ENCODE results near the gene ZNF423. TPM values are rescaled to one million over a fixed set of nuclear protein-coding genes. Genes with fewer than 3 reads are reported as not detected.

Gene ZNF423
- total RNA-seq, 4 donors from 2014 or later, result 7.0 to 19.7 (median 8.4) TPM

DNA sequence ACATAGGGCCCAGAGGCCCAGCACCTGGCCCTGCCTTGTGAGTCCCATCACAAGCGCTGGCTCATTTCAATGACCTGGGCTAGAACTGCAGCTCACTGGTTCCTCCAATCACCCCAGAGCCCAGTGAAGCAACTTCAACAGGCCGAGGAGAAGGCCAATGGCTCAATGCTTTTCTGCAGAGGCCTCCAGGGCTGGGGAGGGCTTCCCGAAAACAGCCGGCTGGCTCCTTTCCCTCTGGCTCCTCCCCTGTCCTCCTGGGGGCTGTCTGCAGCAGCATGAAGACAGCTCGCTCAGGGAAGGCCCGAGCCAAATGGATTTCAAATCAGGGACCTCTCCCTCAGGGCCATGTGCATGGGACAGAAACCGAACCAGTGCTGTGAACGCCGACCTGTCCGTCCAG, 121.6 kb downstream of the ZNF423 start:
- ATAC-seq, result peak; percentile 35
- Histone ChIP-seq H3K4me1 (no peaks in the 10 kb centered on the region), H3K36me3 (peaks cover 0 to 11% of the 10 kb centered on the region in 2 donors), H3K27me3 (no peaks in the 10 kb centered on the region), H3K4me3 (no peak overlapping the region), H3K27ac (no peak overlapping the region), H3K9me3 (peaks cover 0 to 13% (median 0%) of the 10 kb centered on the region in 3 donors)
- WGBS, 2 donors (ENCODE audit: low coverage in 1 of 2), result 60% methylated on average over 4 of the region's 10 CpGs
- TF ChIP-seq EP300 (IDR thresholded peaks at IDR 0.05) (no peak), POLR2AphosphoS5 (IDR thresholded peaks at IDR 0.05) (no peak), POLR2A (IDR thresholded peaks at IDR 0.05) (no peak)
- TF ChIP-seq, protein P1, sequence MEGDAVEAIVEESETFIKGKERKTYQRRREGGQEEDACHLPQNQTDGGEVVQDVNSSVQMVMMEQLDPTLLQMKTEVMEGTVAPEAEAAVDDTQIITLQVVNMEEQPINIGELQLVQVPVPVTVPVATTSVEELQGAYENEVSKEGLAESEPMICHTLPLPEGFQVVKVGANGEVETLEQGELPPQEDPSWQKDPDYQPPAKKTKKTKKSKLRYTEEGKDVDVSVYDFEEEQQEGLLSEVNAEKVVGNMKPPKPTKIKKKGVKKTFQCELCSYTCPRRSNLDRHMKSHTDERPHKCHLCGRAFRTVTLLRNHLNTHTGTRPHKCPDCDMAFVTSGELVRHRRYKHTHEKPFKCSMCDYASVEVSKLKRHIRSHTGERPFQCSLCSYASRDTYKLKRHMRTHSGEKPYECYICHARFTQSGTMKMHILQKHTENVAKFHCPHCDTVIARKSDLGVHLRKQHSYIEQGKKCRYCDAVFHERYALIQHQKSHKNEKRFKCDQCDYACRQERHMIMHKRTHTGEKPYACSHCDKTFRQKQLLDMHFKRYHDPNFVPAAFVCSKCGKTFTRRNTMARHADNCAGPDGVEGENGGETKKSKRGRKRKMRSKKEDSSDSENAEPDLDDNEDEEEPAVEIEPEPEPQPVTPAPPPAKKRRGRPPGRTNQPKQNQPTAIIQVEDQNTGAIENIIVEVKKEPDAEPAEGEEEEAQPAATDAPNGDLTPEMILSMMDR (IDR thresholded peaks at IDR 0.05), result no peak

DNA sequence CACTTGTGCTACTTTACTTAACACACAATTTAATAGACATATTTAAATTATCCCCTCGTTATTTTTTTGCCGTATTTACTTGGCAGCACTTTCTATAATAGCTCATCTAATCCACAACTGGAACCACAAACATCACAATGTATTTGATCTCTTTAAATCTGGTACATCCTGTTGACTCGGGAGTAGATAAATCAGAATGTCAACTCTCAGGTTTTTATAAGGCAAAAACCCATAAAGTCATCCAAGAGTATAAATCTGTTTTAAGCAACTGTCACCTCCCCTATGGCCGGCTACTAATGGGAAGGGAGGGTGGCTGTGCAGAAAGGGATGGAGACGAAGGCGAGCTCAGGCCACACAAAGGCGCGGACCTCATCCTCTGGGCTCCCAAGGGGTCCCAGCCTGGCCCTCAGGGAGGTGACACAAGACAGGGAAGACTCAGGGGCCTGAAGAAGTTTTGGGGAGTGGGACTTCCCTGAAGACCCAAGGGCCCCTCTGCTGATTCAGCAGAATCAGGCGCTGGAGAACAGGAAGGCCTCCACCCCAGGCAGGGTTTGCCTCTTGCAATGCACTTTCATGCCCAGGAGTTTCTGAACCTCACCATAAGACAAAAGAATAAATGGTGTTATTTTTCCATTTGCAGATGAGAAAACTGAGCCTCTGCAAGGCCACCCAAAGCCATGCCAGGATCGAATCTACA, 122.5 kb downstream of the ZNF423 start:
- peaks cover 0 to 19% of the 10 kb centered on the region in 2 donors for H3K36me3 ChIP-seq
- H3K4me1 ChIP-seq, result no peaks in the 10 kb centered on the region
- peaks cover 0 to 15% (median 0%) of the 10 kb centered on the region in 3 donors for H3K9me3 ChIP-seq
- no peak overlapping the region for H3K27ac ChIP-seq
- H3K4me3 ChIP-seq, result no peak overlapping the region
- ATAC-seq, result no peak
- no peaks in the 10 kb centered on the region for H3K27me3 ChIP-seq
- WGBS, 2 donors (ENCODE audit: low coverage in 1 of 2), result 75 to 85% methylated on average over 5 to 9 of the region's 10 CpGs
- TF ChIP-seq, protein P1 (IDR thresholded peaks at IDR 0.05), result no peak
- TF ChIP-seq POLR2A (IDR thresholded peaks at IDR 0.05) (no peak), POLR2AphosphoS5 (IDR thresholded peaks at IDR 0.05) (no peak), EP300 (IDR thresholded peaks at IDR 0.05) (no peak)

DNA sequence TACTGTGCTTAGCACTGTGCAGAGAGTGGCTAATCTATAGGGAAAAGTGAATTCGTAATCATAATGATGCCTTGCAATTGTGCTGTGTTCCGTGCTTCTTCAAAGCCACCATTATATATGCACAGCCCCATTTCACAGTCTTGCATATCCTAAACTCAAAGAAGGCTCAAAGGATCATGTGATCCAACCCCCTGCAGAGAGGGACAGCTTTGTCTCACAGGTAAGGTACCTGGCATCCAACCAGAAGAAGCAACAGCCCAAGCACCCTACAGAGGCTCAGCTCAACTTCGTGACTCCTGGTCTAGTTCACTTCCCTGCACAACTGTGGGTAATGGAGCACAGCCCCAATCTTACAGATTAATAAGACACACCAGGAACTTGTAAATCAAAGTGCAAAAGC, 124.0 kb downstream of the ZNF423 start:
- Histone ChIP-seq H3K4me1 (no peaks in the 10 kb centered on the region), H3K27ac (no peak overlapping the region), H3K9me3 (peaks cover 0 to 15% (median 0%) of the 10 kb centered on the region in 3 donors), H3K36me3 (peaks cover 0 to 19% of the 10 kb centered on the region in 2 donors), H3K4me3 (no peak overlapping the region), H3K27me3 (no peaks in the 10 kb centered on the region)
- TF ChIP-seq, protein P1 (IDR thresholded peaks at IDR 0.05), result no peak
- no peak for TF ChIP-seq POLR2A (IDR thresholded peaks at IDR 0.05)
- TF ChIP-seq POLR2AphosphoS5 (IDR thresholded peaks at IDR 0.05), result no peak
- no peak for TF ChIP-seq EP300 (IDR thresholded peaks at IDR 0.05)
- ATAC-seq, result no peak
- 87 to 95% methylated on average over 2 to 3 of the region's 3 CpGs for WGBS, 2 donors (ENCODE audit: low coverage in 1 of 2)

DNA sequence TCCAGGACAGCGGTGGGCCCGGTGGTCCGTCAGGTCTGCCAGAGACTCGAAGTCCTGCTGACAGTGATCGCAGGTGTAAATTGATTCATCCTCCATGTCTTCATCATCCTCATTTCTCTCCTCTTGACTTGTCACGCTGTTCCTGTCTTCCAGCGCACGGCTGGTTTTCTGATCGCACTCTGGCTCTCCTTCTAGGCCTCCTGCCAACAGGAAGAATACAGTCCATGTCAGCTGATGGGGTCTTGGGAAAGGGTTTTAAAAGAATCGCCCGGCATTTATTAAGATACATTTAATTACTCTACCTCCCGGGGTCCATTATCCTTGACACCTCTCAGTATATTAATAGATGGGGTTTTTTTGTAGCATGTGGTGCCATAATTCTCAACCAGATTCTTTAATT, 125.1 kb downstream of the ZNF423 start:
- H3K27me3 ChIP-seq, result no peaks in the 10 kb centered on the region
- no peak for TF ChIP-seq POLR2A (IDR thresholded peaks at IDR 0.05)
- TF ChIP-seq, protein P1 (IDR thresholded peaks at IDR 0.05), result no peak
- no peak for TF ChIP-seq EP300 (IDR thresholded peaks at IDR 0.05)
- TF ChIP-seq POLR2AphosphoS5 (IDR thresholded peaks at IDR 0.05), result no peak
- H3K4me3 ChIP-seq, result no peak overlapping the region
- ATAC-seq, result no peak
- peaks cover 0 to 15% (median 0%) of the 10 kb centered on the region in 3 donors for H3K9me3 ChIP-seq
- H3K27ac ChIP-seq, result no peak overlapping the region
- no peaks in the 10 kb centered on the region for H3K4me1 ChIP-seq
- 85 to 100% methylated on average over 1 to 12 of the region's 12 CpGs for WGBS, 2 donors (ENCODE audit: low coverage in 1 of 2)
- peaks cover 0 to 19% of the 10 kb centered on the region in 2 donors for H3K36me3 ChIP-seq

DNA sequence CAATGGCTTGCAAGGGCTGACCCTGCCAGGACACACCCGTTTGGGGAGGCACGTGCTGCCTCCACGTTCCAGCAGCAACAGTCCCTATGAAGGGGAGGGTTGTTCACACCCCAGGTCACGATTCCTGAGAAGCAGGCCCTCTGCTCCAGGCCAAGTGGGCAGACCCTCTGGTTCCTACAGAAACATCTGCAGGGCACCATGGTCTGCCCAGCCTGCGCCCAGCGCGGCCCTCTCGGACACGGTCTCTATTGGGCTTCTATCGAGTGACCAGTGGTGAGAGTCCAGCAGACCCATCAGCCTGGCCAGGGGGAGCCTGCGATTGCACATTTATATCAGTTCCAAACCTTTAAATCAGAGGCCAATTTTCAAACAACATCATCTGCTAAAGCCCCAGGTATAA, 128.3 kb downstream of the ZNF423 start:
- H3K4me1 ChIP-seq, result no peaks in the 10 kb centered on the region

More for the DNA sequence above, 128.3 kb downstream of the ZNF423 start:
- no peak overlapping the region for H3K27ac ChIP-seq
- TF ChIP-seq, protein P1 (IDR thresholded peaks at IDR 0.05), result no peak
- TF ChIP-seq POLR2A (IDR thresholded peaks at IDR 0.05) (no peak), POLR2AphosphoS5 (IDR thresholded peaks at IDR 0.05) (no peak), EP300 (IDR thresholded peaks at IDR 0.05) (no peak)
- peaks cover 0 to 19% of the 10 kb centered on the region in 2 donors for H3K36me3 ChIP-seq
- ATAC-seq, result no peak
- no peaks in the 10 kb centered on the region for H3K27me3 ChIP-seq
- H3K4me3 ChIP-seq, result no peak overlapping the region
- 94 to 100% methylated on average over 2 to 10 of the region's 11 CpGs for WGBS, 2 donors (ENCODE audit: low coverage in 1 of 2)
- H3K9me3 ChIP-seq, result peaks cover 0 to 15% (median 0%) of the 10 kb centered on the region in 3 donors
